Uterus (tissue), 4 donors: ENCODE data around the gene FARS2. TPM values are rescaled to one million over a fixed set of nuclear protein-coding genes. Genes with fewer than 3 reads are reported as not detected.

ENCODE experiments used
- DNase-seq, 2 donors: peaks; one replicate each; pipeline ENCODE4 v3.0.0-alpha.2; 2019 to 2020
- H3K27ac ChIP-seq, 2 donors: fragments of 200-600 bp; sonication (generic); 1 replicate in 1 of 2; 2 replicates in 1 of 2; pipeline ENCODE4 v1.5.1; 2016 to 2018
- H3K27me3 ChIP-seq, 2 donors: fragments of 200-600 bp; sonication (generic); one replicate each; pipeline ENCODE4 v1.5.1; 2018 to 2019; ENCODE audit warnings: control low read depth in 1 of 2
- H3K36me3 ChIP-seq, 2 donors: fragments of 200-600 bp; sonication (generic); one replicate each; pipeline ENCODE4 v1.5.1; 2019; ENCODE audit warnings: control low read depth in 1 of 2
- H3K4me1 ChIP-seq, 2 donors: fragments of 200-600 bp; sonication (generic); one replicate each; pipeline ENCODE4 v1.5.1; 2018 to 2019; ENCODE audit warnings: control low read depth in 1 of 2
- H3K4me3 ChIP-seq, 2 donors: fragments of 200-600 bp; sonication (generic); 1 replicate in 1 of 2; 2 replicates in 1 of 2; pipeline ENCODE4 v1.5.1; 2018 to 2019; ENCODE audit warnings: mild to moderate bottlenecking in 1 of 2
- H3K9me3 ChIP-seq, 2 donors: fragments of 200-600 bp; sonication (generic); one replicate each; pipeline ENCODE4 v1.5.1; 2019; ENCODE audit warnings: control low read depth in 1 of 2
- POLR2A ChIP-seq, 2 donors: fragments of 450-650 bp; IDR thresholded peaks; one replicate each; pipeline ENCODE4 v1.6.1; 2016; ENCODE audit warnings: antibody characterized with exemption in 2 of 2, mild to moderate bottlenecking in 1 of 2, moderate library complexity in 1 of 2
- intact Hi-C: fragments of 100-400 bp; cut with DNase I; formaldehyde crosslinking; loops from one replicate; pipeline ENCODE4 v1.15.1; 2023; ENCODE audit warnings: low total_unique reads
- total RNA-seq, 4 donors: library from RNA; depleted of rRNA in 3 of 4; stranded (reverse); fragments of >200 nt in 3 of 4; gene quantifications; one replicate each; pipeline versions ENCODE4 v1.1.0 to v1.2.4, GENCODE V29; 2014 to 2023
- TF ChIP-seq, protein P1 (sequence below), 4 experiments: fragments of 200-600 bp in 2 of 4; fragments of 450-650 bp in 2 of 4; sonication (generic) in 2 of 4; IDR thresholded peaks; one replicate each; pipeline ENCODE4 v1.5.1; 2016 to 2019; ENCODE audit warnings: antibody characterized with exemption in 4 of 4, mild to moderate bottlenecking in 2 of 4, moderate library complexity in 1 of 4
- donor health status: DM: yes; HTN: yes; CAD: no.

The FARS2 gene
- total RNA-seq, 4 donors from 2014 or later: 14.4 to 32.5 (median 25.6) TPM

DNA sequence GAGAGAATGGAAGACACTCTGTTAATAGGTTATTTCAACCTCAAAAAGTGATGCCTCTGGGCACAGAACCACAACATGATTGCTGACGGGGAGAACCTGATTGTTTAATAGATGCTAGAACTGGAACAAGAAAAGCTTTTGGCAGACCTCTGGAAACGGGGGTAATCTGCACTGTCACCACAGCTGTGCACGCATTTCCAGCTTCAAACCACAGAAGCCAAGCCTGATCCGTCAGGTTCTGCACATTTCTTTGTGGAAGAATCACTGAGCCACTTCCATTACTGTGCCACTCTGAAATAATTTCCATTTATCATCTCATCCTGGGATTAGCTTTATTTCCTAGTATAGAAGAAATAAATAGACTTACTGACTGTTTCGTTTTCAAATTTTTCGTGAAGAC is 309.3 kb downstream of the FARS2 start:
- intact Hi-C loops: no loop called here
- no peak for DNase-seq
- Histone ChIP-seq H3K9me3 (no peaks in the 10 kb centered on the region), H3K36me3 (no peaks in the 10 kb centered on the region), H3K4me1 (no peaks in the 10 kb centered on the region), H3K27ac (no peak overlapping the region), H3K27me3 (no peaks in the 10 kb centered on the region), H3K4me3 (no peak overlapping the region)
- TF ChIP-seq, protein P1, sequence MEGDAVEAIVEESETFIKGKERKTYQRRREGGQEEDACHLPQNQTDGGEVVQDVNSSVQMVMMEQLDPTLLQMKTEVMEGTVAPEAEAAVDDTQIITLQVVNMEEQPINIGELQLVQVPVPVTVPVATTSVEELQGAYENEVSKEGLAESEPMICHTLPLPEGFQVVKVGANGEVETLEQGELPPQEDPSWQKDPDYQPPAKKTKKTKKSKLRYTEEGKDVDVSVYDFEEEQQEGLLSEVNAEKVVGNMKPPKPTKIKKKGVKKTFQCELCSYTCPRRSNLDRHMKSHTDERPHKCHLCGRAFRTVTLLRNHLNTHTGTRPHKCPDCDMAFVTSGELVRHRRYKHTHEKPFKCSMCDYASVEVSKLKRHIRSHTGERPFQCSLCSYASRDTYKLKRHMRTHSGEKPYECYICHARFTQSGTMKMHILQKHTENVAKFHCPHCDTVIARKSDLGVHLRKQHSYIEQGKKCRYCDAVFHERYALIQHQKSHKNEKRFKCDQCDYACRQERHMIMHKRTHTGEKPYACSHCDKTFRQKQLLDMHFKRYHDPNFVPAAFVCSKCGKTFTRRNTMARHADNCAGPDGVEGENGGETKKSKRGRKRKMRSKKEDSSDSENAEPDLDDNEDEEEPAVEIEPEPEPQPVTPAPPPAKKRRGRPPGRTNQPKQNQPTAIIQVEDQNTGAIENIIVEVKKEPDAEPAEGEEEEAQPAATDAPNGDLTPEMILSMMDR (IDR thresholded peaks at IDR 0.05): no peak
- no peak for TF ChIP-seq POLR2A (IDR thresholded peaks at IDR 0.05)

- H3K36me3 ChIP-seq: no peaks in the 10 kb centered on the region
- intact Hi-C loops: no loop called here
- H3K9me3 ChIP-seq: no peaks in the 10 kb centered on the region
- no peaks in the 10 kb centered on the region for H3K4me1 ChIP-seq
- no peak for DNase-seq
- no peak overlapping the region for H3K27ac ChIP-seq
- H3K4me3 ChIP-seq: no peak overlapping the region
- no peaks in the 10 kb centered on the region for H3K27me3 ChIP-seq
- no peak for TF ChIP-seq POLR2A (IDR thresholded peaks at IDR 0.05)
- TF ChIP-seq, protein P1 (IDR thresholded peaks at IDR 0.05): no peak
These were observed 319.6 kb downstream of the FARS2 start for GRCh38 chr6:5580736-5581581.

DNA sequence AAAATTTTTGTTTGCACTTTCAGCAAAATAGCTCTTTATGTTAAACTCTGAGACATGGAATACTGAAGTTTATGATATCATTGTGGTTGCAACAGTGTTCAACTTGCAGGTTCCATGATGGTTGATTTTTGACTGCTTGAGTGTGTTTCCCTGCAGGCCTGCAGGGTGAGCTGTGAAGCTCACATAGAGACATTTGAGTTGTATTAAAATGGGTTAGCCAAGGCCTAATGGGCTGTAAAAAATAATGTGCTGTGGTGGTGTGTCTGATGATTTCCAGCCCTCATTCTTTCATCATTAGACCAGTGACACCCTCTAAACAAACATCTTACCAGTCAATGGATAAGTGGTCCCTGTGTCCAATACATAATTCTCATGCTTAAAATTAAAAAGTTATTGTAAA is 321.4 kb downstream of the FARS2 start:
- H3K36me3 ChIP-seq: no peaks in the 10 kb centered on the region
- intact Hi-C loops: no loop called here
- no peak overlapping the region for H3K27ac ChIP-seq
- no peaks in the 10 kb centered on the region for H3K27me3 ChIP-seq
- no peaks in the 10 kb centered on the region for H3K9me3 ChIP-seq
- DNase-seq: no peak
- no peaks in the 10 kb centered on the region for H3K4me1 ChIP-seq
- no peak overlapping the region for H3K4me3 ChIP-seq
- TF ChIP-seq POLR2A (IDR thresholded peaks at IDR 0.05): no peak

DNA sequence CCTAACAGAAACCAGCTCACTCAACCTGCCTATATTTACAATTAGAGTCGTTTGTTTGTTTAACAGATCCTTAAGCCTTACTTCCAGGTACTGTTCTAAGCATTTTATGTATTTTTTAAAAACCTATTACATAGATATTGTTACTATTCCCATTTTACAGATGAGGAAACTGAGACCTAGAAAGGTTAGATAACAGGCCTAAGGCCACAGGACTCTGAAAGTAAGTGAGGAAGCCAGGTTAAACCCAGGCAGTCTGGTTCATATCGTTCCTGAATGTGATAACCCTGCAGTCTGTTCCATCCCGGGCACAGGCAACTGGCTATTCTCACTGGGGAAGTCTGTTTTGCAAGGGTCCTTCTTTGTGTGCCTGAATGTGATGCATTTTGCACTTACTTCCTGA is 322.2 kb downstream of the FARS2 start:
- intact Hi-C loops: no loop called here
- Histone ChIP-seq H3K4me1 (no peaks in the 10 kb centered on the region), H3K4me3 (no peak overlapping the region), H3K27ac (no peak overlapping the region), H3K27me3 (no peaks in the 10 kb centered on the region), H3K36me3 (no peaks in the 10 kb centered on the region), H3K9me3 (no peaks in the 10 kb centered on the region)
- TF ChIP-seq POLR2A (IDR thresholded peaks at IDR 0.05): no peak
- TF ChIP-seq, protein P1 (IDR thresholded peaks at IDR 0.05): no peak
- no peak for DNase-seq

GRCh38 chr6:5584078-5584482 is 322.8 kb downstream of the FARS2 start:
- no peak for DNase-seq
- no peak for TF ChIP-seq POLR2A (IDR thresholded peaks at IDR 0.05)
- TF ChIP-seq, protein P1 (IDR thresholded peaks at IDR 0.05): no peak
- H3K4me1 ChIP-seq: no peaks in the 10 kb centered on the region
- intact Hi-C loops: no loop called here
- no peak overlapping the region for H3K27ac ChIP-seq
- no peaks in the 10 kb centered on the region for H3K27me3 ChIP-seq
- no peaks in the 10 kb centered on the region for H3K36me3 ChIP-seq
- no peaks in the 10 kb centered on the region for H3K9me3 ChIP-seq
- no peak overlapping the region for H3K4me3 ChIP-seq
